Uterus (tissue), 2 donors: ENCODE measurements around the gene CLRN1.

Source experiments
- POLR2A ChIP-seq, 2 donors: fragments of 450-650 bp; IDR thresholded peaks; one replicate each; pipeline ENCODE4 v1.6.1; 2016; ENCODE audit warnings: antibody characterized with exemption in 2 of 2, mild to moderate bottlenecking in 1 of 2, moderate library complexity in 1 of 2
- TF ChIP-seq, protein P1 (sequence below), 4 experiments: fragments of 200-600 bp in 2 of 4; fragments of 450-650 bp in 2 of 4; sonication (generic) in 2 of 4; IDR thresholded peaks; one replicate each; pipeline ENCODE4 v1.5.1; 2016 to 2019; ENCODE audit warnings: antibody characterized with exemption in 4 of 4, mild to moderate bottlenecking in 2 of 4, moderate library complexity in 1 of 4

GRCh38 chr3:150960708-150961684, 11.5 kb downstream of the CLRN1 start:
- no peak for TF ChIP-seq POLR2A (IDR thresholded peaks at IDR 0.05)
- TF ChIP-seq, protein P1, sequence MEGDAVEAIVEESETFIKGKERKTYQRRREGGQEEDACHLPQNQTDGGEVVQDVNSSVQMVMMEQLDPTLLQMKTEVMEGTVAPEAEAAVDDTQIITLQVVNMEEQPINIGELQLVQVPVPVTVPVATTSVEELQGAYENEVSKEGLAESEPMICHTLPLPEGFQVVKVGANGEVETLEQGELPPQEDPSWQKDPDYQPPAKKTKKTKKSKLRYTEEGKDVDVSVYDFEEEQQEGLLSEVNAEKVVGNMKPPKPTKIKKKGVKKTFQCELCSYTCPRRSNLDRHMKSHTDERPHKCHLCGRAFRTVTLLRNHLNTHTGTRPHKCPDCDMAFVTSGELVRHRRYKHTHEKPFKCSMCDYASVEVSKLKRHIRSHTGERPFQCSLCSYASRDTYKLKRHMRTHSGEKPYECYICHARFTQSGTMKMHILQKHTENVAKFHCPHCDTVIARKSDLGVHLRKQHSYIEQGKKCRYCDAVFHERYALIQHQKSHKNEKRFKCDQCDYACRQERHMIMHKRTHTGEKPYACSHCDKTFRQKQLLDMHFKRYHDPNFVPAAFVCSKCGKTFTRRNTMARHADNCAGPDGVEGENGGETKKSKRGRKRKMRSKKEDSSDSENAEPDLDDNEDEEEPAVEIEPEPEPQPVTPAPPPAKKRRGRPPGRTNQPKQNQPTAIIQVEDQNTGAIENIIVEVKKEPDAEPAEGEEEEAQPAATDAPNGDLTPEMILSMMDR (IDR thresholded peaks at IDR 0.05): no peak
